GM21529 (cell line): Measurements from ENCODE around the gene NKX2-3.

Source experiments
- ATAC-seq: cut with Tn5 transposase; IDR thresholded peaks from one replicate; pipeline ENCODE4 v1.9.1; 2021; ENCODE audit not compliant: unreplicated experiment

The NKX2-3 gene

DNA sequence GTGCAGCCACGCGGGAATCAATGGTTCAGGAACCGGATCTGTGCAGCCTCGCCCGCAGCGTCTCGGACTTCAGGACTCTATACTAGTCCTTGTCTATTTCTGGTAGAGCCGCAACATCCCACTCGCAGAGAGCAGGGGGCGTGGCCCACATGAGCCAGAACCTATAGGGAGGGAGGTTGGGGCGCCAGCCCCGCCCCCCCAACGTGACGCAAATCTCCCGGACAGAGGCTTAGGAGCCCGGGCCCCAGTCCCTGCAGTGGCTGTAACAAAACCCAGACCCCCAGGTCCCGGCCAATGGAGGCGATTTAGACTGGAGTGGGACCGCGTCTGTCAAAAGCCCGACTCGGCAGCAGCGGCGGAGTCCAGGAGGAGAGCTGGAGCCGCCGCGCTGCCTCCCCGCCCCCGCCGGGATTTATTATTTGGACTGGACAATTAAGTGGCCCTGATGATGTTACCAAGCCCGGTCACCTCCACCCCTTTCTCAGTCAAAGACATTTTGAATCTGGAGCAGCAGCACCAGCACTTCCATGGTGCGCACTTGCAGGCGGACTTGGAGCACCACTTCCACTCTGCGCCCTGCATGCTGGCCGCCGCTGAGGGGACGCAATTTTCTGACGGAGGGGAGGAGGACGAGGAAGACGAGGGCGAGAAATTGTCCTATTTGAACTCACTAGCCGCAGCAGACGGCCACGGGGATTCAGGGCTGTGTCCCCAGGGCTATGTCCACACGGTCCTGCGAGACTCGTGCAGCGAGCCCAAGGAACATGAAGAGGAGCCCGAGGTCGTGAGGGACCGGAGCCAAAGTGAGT lies at the start of gene NKX2-3:
TSS of gene NKX2-3 (plus strand) at position 256 of the 809 bp plus-strand sequence. CDS start at position 446, 190 bp downstream.
- no peak for ATAC-seq

DNA sequence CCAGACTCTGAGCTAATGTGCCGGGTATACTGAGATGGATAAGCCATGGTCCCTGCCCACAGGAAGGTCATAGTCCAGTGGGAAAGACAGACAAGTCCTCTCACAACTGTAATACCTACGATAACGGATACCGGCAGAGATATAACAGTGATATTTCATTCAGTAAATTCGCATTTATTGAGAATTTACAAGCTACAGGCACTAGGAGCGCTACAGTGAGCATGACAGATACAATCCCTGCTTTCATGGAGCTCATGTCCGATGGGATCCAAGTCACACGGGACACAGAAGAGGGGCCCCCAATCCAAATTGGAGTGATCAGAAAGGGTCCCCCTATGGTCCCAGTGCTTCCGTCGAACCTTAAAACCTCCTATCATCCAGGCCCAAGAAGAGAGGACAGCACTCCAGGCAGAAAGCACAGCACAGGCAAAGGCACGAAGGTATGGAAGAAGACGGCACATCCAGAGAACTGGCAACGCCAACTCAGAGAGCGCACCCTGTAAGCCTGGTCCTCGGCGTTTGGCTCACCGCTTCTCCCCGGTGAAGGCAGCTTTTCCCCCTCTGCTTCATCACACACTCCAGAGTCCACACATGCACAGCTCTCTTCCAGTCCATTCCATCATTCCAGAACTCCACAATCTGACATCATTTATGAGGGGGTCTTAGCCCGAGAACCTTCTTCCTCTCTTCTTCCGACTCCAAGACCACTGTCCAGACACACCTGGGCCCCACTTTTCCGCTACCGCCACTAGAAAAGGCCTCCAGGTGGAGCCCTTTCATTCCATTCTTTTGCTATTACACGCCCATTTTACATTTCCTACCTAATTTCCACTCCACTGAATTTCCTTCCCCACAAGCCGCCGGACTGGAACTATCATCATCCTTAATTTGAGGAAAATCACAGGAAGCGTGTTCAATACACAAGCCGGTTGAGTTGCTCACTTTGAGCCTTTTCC lies 47.8 kb upstream of the NKX2-3 start:
- ATAC-seq, result no peak

DNA sequence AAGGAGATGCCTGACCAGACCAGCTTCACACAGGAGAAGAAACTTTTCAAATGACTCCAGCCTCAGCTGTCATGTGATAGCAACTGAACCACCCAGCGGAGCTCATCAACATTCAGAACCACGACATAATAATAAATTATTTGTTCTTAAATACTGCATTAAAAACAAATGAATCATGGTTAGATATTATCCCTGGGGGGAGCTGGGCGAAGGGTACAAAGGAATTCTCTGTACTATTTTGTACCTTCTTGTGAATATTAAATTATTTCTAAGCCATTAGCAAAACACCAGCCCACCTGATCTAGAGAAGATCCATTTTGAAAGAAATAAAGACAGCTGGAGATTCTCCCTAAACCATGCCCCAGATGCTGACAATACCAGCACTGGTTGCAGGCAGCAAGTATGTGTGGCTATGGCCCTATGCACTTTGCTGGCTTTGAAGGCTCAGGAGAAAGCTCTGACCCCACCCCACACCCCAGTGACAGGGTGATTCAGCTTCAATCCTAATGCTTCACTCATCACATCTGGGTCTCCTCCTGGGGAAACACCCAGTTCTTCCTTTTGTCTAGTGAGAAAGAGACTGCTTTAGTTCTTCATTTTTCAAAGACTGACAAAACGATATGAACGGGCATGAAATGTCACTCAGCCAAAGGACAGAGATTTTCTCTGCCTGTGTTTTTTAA lies 45.5 kb upstream of the NKX2-3 start:
- no peak for ATAC-seq

DNA sequence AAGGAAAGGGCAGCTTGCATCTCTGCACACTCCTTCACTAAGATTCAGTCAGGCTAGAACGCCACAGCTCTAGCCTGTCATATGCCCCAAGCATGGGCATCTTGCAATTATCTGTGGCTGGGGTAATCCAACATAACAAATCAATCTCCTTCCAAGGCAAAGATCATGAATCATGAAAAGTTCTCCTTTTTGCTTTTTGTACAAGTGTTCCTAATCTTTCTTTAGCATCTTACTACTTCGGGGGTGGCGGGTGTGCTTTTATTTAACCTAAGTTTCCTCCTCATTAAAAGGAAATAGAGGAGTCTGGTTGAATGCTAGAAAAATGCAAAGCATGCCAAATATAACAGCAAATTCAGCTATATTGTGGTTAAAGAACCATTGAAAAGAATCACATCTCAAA lies 43.5 kb upstream of the NKX2-3 start:
- no peak for ATAC-seq

DNA sequence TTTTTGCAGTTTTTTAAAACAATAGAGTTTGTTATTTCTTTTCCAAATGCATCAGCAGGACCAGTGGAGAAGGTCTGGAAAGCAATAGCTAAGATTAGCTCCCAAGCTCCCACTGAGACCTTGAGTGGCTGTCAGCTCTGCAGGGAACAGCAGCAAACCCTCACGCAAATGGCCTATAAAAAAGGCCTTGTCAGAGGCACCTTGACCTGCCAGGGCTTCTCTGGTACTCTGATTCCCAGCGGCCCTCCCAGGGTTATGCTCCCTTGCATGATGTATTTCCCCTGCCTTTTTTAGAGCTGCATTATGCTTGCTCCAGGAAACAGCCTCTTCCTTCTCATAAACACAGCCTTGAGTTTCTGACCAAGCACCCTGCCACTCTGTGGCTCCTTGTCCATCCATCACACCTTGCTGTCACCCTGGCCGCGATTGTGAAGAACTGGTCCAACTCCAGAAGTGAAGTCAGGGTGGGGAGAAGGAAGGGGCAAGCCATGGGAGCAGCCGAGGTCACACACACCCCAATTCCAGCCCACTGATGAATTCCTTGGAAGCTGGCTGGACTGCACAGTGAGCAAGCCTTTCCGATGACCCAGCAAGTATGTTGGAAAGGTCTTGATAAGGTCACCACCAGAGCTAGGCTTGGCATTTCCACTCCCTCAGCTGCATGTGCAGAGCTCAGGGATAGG lies 35.3 kb upstream of the NKX2-3 start:
- ATAC-seq, result no peak

DNA sequence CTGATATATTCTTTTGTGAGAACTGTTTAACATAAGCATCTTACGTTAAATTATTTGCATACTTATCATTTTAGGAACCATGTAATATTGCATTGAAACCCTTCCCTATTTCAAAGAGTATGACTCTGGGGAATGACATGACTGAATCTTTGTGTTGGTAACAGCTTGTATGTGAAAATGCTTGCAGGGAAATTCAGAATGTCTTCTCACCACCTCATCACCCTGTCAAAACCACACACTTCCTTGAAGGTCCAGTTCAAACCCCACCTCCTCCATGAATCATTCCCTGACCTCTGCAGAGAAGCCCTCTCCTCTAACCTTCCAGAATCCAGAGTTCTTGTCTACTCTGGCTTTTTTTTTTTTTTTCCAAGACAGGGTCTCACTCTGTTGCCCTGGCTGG lies 26.3 kb upstream of the NKX2-3 start:
- ATAC-seq, result no peak

DNA sequence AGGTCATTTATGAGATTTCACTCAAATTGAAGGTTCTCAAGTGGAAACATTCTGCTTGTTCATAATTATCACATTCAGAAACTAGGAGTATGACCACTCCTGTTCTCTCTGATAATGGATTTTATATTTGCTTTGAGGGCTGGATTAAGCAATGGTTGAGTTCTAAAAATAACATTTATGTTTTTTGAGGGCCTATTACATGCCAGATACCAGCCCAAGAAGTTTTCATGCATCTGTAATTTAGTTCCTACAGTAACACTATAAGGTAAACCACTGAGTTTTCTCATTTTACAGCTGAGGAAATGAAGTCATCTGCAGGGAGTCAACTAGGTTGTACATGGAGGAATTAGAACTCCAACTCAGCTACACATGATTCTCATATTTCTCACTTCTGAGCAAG lies 25.5 kb upstream of the NKX2-3 start:
- no peak for ATAC-seq

DNA sequence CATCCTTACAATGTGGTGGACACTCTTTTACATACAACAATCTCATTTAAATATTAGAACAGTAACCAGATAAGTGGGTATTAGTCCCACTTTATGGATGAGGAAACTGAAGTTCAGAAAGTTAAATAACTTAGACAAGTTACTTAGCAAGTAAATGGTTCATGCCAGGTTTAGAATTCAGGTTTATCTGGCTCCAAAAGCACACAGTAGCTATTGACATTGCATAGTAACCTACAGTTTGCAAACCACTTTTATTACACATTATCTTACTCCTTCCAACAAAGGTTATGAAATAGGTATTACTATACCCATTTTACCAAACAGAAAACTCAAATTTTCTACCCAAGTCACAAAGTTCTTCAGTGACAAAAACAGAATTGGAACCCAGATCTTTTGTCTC lies 19.7 kb upstream of the NKX2-3 start:
- no peak for ATAC-seq

DNA sequence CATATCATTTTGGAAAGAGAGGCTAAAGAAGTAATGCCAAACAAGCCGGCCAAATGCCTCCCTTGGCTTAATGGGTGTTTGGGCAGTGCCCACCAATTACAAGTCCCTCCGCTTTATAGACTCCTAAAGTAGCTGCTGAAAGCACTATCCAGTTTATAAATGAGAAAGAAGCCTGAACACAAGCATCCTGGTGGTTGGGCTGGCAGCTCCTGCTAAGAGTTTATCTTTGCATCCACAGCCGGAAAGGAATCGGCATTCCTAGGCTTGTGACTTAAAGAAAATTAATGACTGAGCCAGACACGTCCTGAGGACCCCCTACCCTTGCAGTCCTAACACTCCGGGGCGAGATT lies 13.1 kb upstream of the NKX2-3 start:
- ATAC-seq, result no peak

DNA sequence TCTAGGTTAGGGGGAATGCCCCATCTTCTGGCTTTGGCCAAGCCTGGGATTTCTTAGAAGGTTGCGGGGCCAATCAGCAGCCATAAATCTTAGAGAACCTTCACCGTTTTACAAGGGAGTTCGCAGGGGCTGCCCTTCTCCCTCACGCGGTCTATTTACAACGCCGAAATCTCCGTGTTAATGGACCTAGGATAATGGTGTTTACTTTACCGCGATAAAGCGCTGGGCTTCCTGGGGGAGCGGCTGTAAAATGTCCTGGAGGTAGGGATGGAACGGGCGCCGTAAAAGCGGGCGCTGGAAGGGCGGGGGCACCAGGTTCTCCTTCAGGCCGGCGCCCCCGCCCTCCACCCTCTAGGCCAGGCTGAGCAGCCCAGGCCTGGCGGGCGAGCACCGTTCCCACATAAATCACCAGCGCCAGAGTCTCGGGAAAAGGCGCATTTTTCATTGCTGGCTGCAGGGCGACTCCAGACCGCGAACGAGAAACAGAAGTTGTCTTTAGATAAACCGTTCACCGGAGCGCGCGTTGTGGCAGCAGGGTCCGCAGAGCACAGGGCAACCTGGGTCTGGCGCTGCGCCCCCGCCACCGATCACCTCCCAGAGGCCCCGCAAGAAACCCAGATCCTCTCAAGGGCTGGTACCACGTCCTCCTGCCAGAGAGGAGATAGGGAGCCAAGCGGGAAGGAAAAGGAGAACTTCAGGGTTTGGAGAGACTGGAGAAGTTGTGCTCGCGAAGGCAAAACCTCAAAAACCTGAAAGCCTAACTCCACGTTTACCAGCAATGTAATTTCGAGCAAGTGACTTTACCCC lies 12.5 kb upstream of the NKX2-3 start:
- no peak for ATAC-seq

DNA sequence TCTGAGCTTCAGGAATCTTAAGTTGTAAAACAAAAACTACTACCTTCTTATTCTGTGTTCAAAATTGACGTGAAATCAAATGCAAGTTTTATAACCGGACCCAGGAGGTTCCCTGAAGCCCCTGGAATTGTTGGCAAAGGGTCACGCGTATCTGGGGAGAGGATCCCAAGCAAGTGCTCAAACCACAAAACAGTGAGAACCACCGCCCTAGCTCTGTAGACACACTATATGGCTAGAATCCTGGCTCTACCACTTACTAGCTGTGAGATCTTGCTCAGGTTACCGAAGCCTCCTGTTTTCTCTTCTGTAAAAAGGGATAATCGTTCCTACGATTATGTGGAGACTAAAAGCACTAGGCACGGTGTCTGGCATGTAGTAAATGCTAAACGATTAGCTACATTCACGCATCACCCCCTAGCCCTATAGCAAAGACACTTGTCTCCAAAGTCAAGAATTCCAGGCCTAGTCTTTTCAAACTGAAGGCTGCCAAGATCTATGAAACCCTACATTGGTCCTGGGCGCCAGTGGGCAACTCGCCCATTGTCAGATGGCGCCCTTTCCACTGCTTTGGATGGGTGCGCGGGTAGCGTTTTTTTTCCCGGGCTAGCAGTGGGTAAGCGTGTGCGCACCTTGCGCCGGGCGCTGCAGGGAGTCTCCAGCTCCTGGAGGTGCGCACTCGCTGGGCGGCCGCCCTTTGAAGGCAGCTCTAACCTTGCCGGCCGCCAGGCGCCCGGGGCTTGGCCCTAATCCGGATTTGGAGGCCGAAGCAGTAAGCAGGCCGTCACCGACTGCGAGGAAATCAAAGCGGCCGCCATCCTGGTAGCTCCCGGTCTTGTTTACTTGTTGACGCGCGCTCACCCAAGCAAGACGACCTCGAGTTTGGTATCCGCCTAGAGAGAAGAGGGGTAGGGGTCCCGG lies 11.6 kb upstream of the NKX2-3 start:
- no peak for ATAC-seq

DNA sequence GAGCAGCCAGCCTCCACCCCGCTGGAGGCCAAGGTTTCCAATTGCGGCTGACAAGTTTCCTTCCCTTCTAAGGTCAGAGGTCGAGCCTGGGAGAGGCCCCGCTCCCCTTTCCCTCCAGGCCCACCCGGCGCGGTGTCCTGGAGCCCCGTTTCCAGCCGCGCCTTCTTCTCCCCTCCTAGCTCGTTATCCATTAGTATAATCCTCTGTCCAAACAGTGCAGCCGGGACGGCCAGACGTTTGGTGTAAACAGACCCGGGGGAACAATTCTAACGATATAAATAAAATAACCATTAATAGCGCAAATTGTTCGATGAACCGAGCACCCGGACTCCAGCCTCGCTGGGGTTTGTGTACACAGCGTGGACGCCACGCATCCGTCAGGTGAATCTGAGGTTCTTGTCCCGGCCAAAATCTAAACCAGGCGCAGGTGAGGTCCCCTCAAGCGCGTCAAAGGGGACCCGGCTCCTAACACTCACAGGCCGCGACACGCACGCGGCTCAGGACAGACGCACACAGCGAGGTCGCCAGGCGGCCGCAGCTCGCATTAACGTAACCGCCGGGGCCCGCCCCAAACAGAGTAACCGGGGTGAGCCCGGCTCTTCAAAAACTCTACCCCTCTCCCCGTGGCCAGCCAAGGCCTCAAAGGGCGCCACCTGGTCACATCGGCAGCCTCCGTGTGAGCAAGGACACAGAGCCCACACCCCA lies 10.8 kb upstream of the NKX2-3 start:
- ATAC-seq, result no peak

DNA sequence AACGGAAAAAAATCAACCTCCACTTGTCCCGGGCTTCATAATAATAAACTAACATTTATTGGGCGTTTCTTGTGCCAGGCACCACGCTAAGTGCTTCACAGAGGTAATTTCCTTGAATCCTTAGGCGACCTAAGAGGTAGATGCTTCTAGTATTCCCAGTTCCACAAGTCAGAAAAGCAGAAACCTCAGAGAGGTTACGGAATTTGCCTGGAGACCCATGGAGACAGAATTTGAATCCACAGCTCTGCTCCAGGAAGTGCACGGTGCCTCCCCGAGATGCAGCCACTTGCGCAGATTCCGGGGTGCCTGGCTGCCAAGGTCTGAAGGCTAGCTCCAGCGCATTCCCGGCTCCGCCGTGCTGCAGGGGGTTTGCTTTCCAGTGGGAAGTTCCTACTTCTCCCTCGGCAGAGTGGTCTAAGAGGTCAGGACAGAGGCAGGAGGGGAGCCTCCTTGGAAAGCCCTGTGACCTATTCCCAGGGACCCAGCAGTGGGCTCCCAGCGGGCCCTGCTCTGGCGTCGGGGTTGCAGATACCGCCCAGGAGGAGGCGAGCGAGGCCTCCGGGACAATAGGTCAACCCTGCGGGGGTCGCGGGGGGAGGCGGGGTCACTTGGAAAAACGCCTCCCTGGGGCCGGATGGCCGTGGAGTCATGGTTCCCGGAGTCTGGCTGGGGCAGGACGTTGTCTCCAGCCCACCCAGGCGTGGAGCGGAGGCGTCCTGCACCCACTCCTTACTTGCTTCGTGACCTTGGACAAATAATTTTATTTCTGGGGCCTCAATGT lies 10.1 kb upstream of the NKX2-3 start:
- ATAC-seq, result no peak

DNA sequence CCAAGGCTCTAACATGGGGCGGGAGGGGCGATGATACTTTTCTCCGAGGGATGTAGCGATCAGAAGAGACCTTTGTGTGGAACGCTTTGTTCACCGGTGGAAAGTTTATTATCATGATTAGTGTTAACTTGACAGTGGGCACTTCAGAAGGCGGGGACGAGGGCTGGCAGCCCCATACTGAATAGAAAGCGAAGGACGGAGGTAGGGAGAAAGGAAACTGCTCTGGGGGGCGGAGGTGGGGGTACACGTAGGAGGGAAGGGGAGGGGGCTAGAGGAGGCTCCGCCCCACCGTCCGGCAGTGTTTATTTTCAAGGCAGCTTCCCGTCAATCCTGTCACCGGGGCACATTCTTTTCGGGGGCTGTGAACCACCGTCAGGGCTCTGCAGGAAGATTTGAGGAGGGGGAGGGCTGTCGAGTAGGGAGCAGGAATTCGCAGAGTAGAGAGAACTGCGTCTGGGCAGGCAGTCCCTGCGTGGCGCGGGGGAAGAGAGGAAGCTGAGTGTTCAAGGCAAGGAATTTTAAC lies 9.4 kb upstream of the NKX2-3 start:
- ATAC-seq, result no peak

DNA sequence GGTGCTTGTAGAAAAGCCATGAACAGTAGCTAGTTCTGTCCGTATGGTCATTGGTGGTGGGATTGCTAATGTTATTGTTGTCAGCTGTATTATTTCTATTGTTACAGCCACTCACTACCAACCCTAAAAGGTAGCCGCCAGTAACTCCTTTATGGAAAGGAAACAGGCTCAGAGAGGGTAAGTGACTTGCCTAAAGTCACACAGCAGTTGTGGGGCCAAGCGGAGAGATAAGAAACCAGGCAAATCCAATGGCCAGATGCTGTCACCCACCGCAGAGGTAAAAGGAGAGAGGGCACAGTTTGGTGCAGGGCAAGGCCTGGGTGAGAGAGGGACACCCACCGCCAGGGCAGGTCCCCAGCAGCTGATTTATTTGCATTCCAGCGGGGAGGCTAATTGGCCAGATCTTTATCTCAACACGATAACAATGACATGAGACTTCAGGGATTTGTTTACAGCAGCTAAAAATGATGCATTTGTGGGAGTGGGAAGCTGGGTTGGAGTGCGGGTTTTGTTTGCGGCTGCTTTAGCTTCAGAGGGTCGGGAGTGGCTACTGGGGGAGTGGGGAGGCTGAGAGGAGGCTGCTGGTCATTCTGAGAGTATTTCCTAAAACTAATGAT lies 8.6 kb upstream of the NKX2-3 start:
- no peak for ATAC-seq

DNA sequence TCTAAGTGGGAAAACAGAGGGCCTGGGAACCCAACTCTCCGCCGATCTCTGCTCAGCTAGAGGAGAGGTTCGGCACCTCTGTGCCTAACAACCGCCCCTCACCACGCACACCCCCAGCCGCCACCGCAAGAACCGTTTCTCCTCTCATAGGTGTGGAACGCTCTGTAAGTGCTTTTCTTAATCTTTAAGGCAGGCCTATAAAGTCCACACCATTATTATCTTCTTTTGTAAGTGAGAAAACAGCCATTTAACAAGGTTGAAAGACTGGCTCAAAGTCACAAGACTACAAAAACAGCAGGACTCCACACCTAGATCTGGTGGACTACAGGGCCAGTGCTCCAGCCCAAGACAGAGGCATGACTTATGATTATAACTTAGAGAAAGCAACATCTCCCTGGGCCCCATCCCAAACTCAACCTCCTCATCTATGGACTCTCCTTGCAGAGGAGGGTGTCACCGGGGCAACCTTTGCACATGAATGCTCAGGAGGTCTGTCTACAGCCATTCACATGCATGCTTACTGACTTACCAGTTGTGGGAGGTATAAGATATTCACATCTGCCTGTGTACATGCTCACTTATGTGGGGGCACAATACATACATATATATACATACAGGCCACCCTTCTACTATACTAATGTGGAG lies 7.9 kb upstream of the NKX2-3 start:
- no peak for ATAC-seq

DNA sequence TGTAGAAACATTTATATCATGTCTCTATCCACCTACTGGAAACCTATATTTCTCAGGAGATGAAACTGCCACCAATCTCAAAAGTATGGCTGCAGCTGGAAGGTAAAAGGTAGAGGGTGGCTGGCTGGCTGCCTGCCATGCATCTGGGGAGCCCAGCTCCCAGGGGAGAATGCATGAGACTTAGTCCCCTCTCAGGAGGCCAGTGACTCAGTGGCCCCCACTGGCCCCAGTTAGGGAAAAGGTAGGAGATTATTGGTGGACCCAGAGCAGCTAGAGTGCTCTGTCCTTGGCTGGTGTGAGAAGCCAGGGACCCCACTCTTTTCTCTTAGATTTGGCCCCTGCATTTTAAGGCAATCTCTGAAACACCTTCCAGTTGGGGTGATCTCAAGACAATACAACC lies 6.8 kb upstream of the NKX2-3 start:
- ATAC-seq, result no peak
